Aorta (tissue), 5 donors: Measurements from ENCODE around the gene PRR33. TPM values are rescaled to one million over a fixed set of nuclear protein-coding genes. Genes with fewer than 3 reads are reported as not detected.

Source experiments
- ATAC-seq: fragments of 200-7000 bp; cut with Tn5 transposase; one replicate; pipeline ENCODE4 v1.9.1; 2022; ENCODE audit warnings: moderate library complexity; ENCODE audit not compliant: low FRiP score
- DNase-seq, 2 donors: peaks; one replicate each; pipeline ENCODE4 v3.0.0-alpha.2; 2020
- H3K27ac ChIP-seq, 2 donors: one replicate each; pipeline ENCODE4 v1.5.1; 2013; ENCODE audit warnings: low read length in 2 of 2, mild to moderate bottlenecking in 2 of 2, moderate library complexity in 2 of 2, control low read depth in 1 of 2, inconsistent platforms in 1 of 2, low read depth in 1 of 2
- H3K27me3 ChIP-seq, 2 donors: one replicate each; pipeline ENCODE4 v1.6.1; 2013; ENCODE audit warnings: control low read depth in 1 of 2, low read length in 1 of 2, mild to moderate bottlenecking in 1 of 2, moderate library complexity in 1 of 2; ENCODE audit not compliant: insufficient read depth in 2 of 2, control insufficient read depth in 1 of 2
- H3K36me3 ChIP-seq, 2 donors: one replicate each; pipeline ENCODE4 v1.6.1; 2013; ENCODE audit warnings: control low read depth in 1 of 2, low read length in 1 of 2, mild to moderate bottlenecking in 1 of 2; ENCODE audit not compliant: insufficient read depth in 2 of 2, control insufficient read depth in 1 of 2
- H3K4me1 ChIP-seq, 2 donors: one replicate each; pipeline ENCODE4 v1.6.1; 2013; ENCODE audit warnings: low read length in 2 of 2, control low read depth in 1 of 2, mild to moderate bottlenecking in 1 of 2, moderate library complexity in 1 of 2; ENCODE audit not compliant: insufficient read depth in 2 of 2, control insufficient read depth in 1 of 2
- H3K4me3 ChIP-seq, 2 donors: one replicate each; pipeline ENCODE4 v1.5.1; 2013; ENCODE audit warnings: low read length in 2 of 2, control low read depth in 1 of 2, mild to moderate bottlenecking in 1 of 2
- H3K9me3 ChIP-seq: one replicate; pipeline ENCODE4 v1.6.1; 2013; ENCODE audit warnings: mild to moderate bottlenecking, low read length; ENCODE audit not compliant: control insufficient read depth
- WGBS, 2 donors: extraction: QIAGEN DNeasy Blood & Tissue Kit; methylation state at CpG; one replicate each; pipeline ENCODE4 v1.1.7; 2013; 5-methylcytosine and 5-hydroxymethylcytosine counted together
- intact Hi-C, 2 donors: fragments of 100-400 bp; cut with DNase I; formaldehyde crosslinking; loops; one replicate each; pipeline versions ENCODE4 v1.14.2 to v1.15.0; 2022
- polyA plus RNA-seq, 2 donors: library from polyadenylated mRNA; stranded (reverse); fragments of 200-250 nt; gene quantifications; one replicate each; pipeline ENCODE4 v1.2.3, GENCODE V29; 2013
- total RNA-seq, 2 donors: library from RNA; stranded (reverse); fragmentation: NEBNext Ultra II Directional; extraction: Animal tissue kit (Norgen Biotek cat#: 25700); gene quantifications; one replicate each; pipeline ENCODE4 v1.2.1, GENCODE V29; 2021
- donor health status: healthy with polysubstance abuse.
- donor health status: Bipolar disorder and iron deficiency.
- donor health status: DM: no; HTN: no; CAD: no.
- donor health status: DM: no; HTN: no; CAD: no.
- donor health status: DM: yes; HTN: yes; CAD: no.

The PRR33 gene
- total and polyA plus RNA-seq, 4 donors, result not detected

DNA sequence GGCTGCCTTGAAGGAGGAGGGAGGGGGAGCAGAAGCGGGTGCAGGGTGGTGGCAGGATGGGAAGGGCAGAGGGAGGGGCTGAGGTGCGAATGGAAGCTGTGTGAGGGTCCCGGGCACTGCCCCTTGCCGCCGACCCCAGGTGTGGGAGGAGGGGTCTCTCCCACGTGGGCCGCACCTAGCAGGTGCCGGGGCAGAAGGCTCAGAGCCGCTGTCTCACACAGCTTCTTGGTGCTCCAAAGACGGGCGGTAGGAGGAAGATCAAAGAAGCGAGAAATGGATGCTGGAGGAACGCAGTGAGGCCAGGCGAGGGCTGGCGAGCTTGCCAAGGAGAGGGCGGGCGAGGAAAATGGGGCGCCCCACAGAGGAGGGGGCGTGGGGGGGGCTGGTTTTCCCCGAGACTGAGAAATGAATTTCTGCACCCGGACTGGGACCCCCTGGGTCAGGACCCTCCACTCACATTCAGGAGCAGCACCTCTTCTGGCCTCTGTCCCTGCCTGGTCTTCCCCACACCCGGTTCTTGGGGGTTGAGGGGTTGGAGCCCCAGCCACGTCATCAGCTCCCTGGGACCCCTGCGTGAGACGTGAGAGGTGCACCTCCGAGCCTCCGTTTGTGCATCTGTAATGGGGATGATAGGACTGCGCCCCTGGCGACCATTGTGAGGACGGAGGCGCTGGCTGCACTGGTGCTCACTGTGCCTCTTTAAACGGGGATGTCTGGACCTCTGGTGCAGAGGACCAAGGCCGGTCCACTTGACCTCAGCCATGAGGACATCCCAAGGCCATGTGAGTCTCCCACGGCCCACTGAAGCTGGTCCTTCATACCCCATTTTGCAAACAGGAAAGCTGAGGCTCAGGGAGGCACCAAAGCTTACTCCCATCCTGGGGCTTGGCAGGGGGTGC lies 22.0 kb downstream of the PRR33 start:
- WGBS, 2 donors, result 74 to 85% methylated on average over 34 of the region's 34 CpGs
- H3K36me3 ChIP-seq, result no peaks in the 10 kb centered on the region
- H3K9me3 ChIP-seq, result no peaks in the 10 kb centered on the region
- DNase-seq (peak; percentile 51 to 83), ATAC-seq (peak; percentile 51)
- no peak overlapping the region for H3K4me3 ChIP-seq
- no peak overlapping the region for H3K27ac ChIP-seq
- intact Hi-C loops, result no loop called here
- no peaks in the 10 kb centered on the region for H3K27me3 ChIP-seq
- H3K4me1 ChIP-seq, result peaks cover 0 to 2% of the 10 kb centered on the region in 2 donors

DNA sequence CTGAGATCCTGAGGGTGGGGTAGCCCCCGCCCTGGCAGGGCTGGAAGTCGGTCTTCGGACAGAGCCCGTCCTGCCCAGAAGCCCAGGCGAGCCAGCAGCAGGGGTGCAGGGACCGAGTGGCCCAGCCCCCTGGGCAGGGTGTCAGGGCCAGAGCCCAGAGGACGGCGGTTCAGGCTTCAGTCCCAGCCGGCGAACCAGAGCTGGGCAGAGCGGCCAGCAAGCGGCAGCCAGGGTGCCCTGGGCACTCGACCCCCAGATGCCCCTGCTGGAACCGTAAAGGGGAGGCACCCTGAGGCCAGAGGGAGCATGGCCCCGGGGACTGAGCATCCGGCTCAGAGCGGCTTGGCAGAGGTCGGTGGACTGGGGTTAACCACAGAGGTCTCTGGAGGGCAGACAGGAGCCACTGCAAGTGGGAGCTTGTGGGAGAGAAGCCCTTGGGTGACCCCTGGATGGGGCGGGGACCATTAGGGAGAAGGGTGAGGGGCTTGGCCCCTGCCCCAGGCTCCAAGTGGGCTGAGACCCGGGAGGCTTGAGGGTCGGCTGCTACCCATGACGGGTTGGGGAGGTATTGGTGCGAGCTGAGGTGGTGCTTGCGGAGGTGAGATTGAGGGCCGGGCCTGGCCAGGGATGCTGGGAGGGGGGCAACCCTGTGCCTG lies 22.9 kb downstream of the PRR33 start:
- peaks cover 0 to 3% of the 10 kb centered on the region in 2 donors for H3K4me1 ChIP-seq
- no peak overlapping the region for H3K27ac ChIP-seq
- intact Hi-C loops, result no loop called here
- H3K27me3 ChIP-seq, result no peaks in the 10 kb centered on the region
- DNase-seq (peak; percentile 66 to 75), ATAC-seq (peak; percentile 19)
- 36 to 52% methylated on average over 20 to 25 of the region's 25 CpGs for WGBS, 2 donors
- no peak overlapping the region for H3K4me3 ChIP-seq
- no peaks in the 10 kb centered on the region for H3K36me3 ChIP-seq
- H3K9me3 ChIP-seq, result no peaks in the 10 kb centered on the region

DNA sequence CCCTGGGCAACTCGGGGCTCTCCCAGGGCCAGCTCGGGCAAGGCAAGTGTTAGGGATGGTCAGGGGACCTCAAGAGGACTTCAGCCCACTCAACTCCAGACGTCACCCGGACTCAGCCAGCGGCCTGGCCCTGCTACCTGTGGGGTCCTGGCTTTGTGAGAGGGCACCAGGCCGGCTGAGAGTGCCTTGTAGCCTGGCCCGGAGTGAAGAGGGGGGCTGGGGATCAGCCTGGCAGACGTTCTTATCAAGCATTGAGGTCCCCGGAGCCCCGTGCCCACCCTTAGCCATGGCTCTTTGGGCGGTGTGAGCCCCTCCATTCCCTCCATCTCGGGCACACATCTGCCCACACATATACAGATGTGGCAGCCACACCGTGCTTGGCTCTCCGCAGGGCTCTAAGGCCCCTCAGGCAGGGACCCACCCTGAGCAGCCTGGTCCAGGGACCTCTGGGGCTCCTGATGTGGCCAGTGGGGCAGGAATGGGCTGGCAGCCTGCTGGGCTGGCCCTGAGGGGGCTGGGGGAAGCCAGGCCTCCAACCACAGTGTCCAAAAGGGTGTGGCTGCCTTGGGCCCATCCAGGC lies 23.5 kb downstream of the PRR33 start:
- peaks cover 0 to 3% of the 10 kb centered on the region in 2 donors for H3K4me1 ChIP-seq
- no peak overlapping the region for H3K4me3 ChIP-seq
- no peaks in the 10 kb centered on the region for H3K27me3 ChIP-seq
- ATAC-seq, result no peak
- WGBS, 2 donors, result 78 to 81% methylated on average over 14 of the region's 14 CpGs
- H3K27ac ChIP-seq, result no peak overlapping the region
- no peak for DNase-seq
- H3K36me3 ChIP-seq, result no peaks in the 10 kb centered on the region
- intact Hi-C loops, result no loop called here
- H3K9me3 ChIP-seq, result no peaks in the 10 kb centered on the region

DNA sequence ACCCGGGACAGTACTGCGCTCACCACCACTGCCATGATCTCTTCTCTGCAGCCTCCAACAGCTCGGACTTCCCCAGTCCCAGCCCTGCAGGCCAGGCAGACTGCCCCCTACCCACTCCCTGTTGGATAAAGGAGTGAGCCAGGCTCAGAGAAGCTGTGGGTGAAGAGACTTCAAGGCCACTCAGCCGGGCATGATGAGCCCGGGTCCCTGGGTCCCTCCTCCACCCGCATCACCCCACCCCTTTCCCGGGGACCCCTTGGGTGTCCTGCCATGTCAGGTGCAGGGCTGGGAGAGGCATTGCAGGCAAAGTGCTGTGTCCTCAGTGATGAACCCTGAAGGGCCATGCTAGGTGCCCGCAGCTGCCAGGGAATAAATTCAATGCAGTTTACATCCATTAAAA lies 24.3 kb downstream of the PRR33 start:
- no peak overlapping the region for H3K4me3 ChIP-seq
- 80 to 93% methylated on average over 8 of the region's 8 CpGs for WGBS, 2 donors
- DNase-seq, result no peak
- no peaks in the 10 kb centered on the region for H3K27me3 ChIP-seq
- no peaks in the 10 kb centered on the region for H3K9me3 ChIP-seq
- no peak overlapping the region for H3K27ac ChIP-seq
- intact Hi-C loops, result no loop called here
- H3K36me3 ChIP-seq, result no peaks in the 10 kb centered on the region
- ATAC-seq, result no peak
- peaks cover 0 to 3% of the 10 kb centered on the region in 2 donors for H3K4me1 ChIP-seq

DNA sequence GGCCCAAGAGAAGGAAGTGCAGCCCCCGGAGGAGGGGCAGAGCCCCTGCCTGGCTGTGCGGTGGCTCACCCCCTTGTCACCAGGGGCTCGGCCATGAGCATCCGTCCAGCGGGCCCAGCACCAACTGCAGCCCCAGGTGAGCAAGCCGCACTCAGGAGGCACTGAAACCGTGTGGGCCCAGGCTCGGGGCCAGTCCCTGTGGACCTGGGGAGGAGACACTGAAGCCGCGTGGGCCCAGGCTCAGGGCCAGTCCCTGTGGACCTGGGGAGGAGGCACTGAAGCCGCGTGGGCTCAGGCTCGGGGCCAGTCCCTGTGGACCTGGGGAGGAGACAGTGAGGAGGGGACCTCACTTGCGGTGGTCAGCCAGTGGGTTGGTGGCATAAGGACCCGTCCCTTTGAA lies 24.9 kb downstream of the PRR33 start:
- H3K36me3 ChIP-seq, result no peaks in the 10 kb centered on the region
- 69 to 71% methylated on average over 14 to 15 of the region's 15 CpGs for WGBS, 2 donors
- intact Hi-C loops, result no loop called here
- H3K27me3 ChIP-seq, result no peaks in the 10 kb centered on the region
- H3K27ac ChIP-seq, result no peak overlapping the region
- H3K4me3 ChIP-seq, result no peak overlapping the region
- peaks cover 0 to 3% of the 10 kb centered on the region in 2 donors for H3K4me1 ChIP-seq
- DNase-seq, result no peak
- ATAC-seq, result no peak
- H3K9me3 ChIP-seq, result no peaks in the 10 kb centered on the region

DNA sequence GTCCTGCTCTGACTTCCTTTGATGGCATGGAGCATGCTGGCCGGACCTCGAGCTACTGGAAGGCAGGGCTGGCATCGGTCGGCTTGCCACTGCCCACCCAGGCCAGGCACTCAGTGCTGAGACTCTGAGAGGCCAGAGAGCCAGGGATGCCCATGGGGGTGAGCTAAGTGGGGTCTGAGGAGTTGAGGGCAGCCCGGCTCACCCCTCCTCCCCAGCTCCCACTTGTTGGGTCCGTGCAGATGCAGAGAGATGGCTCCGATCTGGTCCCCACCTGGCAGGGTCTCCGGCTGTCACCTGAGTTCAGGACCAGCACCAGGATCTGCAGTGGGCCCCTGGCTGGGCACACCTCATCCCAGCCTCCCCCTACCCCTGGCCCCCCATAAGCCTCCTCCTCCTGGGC lies 25.5 kb downstream of the PRR33 start:
- H3K9me3 ChIP-seq, result no peaks in the 10 kb centered on the region
- no peak overlapping the region for H3K27ac ChIP-seq
- H3K4me3 ChIP-seq, result no peak overlapping the region
- H3K36me3 ChIP-seq, result no peaks in the 10 kb centered on the region
- no peaks in the 10 kb centered on the region for H3K27me3 ChIP-seq
- DNase-seq (no peak), ATAC-seq (no peak)
- intact Hi-C loops, result no loop called here
- WGBS, 2 donors, result 77 to 83% methylated on average over 8 of the region's 8 CpGs
- peaks cover 0 to 3% of the 10 kb centered on the region in 2 donors for H3K4me1 ChIP-seq

DNA sequence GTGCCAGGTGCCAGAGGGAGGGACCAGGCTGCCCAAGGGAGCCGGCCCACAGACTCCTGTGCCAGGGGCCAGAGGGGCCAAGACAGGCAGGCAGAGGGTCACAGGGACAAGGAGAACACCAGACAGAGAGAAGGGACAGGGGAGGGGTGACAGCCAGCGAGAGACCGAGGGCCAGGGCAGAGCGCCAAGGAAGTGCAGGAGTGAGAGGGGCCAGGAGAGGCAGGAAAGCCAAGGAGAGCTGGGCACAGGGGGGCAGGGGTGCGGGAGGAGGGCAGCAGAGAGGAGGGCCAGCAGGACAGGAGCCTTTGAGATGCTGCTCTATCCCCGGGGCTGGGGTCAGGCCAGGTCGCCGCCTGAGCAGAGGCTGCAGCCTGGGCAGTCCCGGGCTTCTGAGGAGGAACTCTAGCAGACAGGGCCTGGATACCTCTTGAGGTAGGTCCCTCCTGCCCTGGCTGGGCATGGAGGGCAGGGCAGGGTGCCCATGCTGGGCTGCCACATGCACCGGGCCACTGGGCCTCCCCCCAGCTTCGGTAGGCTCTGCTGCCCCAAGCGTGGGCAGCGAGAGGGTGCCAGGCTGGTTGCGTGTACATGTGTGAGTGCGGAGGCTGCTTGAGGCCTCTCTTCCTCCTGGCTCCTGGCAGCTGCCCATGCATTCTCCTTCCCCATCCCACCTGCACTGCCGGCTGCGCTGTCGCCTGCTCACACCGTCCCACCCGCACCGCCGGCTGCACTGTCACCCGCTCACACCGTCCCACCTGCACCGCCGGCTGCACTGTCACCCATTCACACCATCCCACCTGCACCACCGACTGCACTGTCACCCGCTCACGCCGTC lies 26.6 kb downstream of the PRR33 start:
- H3K27me3 ChIP-seq, result no peaks in the 10 kb centered on the region
- 53% methylated on average over 29 to 30 of the region's 30 CpGs for WGBS, 2 donors
- DNase-seq, result peak in 1 of 2 donors; percentile 81
- H3K36me3 ChIP-seq, result no peaks in the 10 kb centered on the region
- H3K9me3 ChIP-seq, result no peaks in the 10 kb centered on the region
- no peak overlapping the region for H3K4me3 ChIP-seq
- H3K27ac ChIP-seq, result peak overlapping the region in 1 of 2 donors; percentile 79
- H3K4me1 ChIP-seq, result peaks cover 0 to 3% of the 10 kb centered on the region in 2 donors
- intact Hi-C loops, result no loop called here
- ATAC-seq, result peak; percentile 5

DNA sequence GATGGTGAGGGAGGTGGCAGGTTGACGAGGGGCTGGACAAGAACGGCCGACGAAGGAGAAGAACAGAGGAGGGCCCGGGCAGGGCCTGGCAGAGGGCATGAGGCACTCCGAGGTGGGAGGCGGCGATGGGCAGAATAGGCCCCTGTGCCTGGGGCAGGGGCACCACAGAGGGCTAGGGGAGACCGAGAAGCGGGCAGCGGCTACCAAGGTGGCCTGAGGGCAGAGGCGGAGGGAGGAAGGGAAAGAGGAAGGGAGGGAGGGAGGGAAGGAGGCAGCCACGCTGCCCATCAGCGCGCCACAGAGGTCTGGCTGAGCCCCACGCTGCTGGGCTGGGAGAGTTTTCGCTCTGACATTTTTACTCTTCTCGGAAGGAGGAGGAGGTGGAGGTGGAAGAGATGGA lies 27.5 kb downstream of the PRR33 start:
- WGBS, 2 donors, result 5% methylated on average over 18 of the region's 18 CpGs
- Histone ChIP-seq H3K4me1 (peaks cover 0 to 3% of the 10 kb centered on the region in 2 donors), H3K4me3 (no peak overlapping the region), H3K27me3 (no peaks in the 10 kb centered on the region), H3K36me3 (no peaks in the 10 kb centered on the region), H3K9me3 (no peaks in the 10 kb centered on the region), H3K27ac (peak overlapping the region in 1 of 2 donors; percentile 79)
- ATAC-seq (peak; percentile 13), DNase-seq (peak in 1 of 2 donors; percentile 79)
- intact Hi-C loops, result no loop called here
